ENCODE data around the gene CCL26.

The CCL26 gene

GRCh38 chr7:75772081-75773077, at the start of gene CCL26:
Gene CCL26 (minus strand): TSS chr7:75772211. CDS start chr7:75772176, 35 bp downstream.
- in situ Hi-C loops (cut with MboI; ENCODE audit: low sequenced_read_pairs) = no loop called here

GRCh38 chr7:75820688-75821087, 48.7 kb upstream of the CCL26 start:
- in situ Hi-C loops (cut with MboI; ENCODE audit: low sequenced_read_pairs) = no loop called here

GRCh38 chr7:75819711-75820110, 47.7 kb upstream of the CCL26 start:
- in situ Hi-C loops (cut with MboI; ENCODE audit: low sequenced_read_pairs) = no loop called here

- in situ Hi-C loops (cut with MboI; ENCODE audit: low sequenced_read_pairs) = no loop called here
Observed at GRCh38 chr7:75818472-75818871, 46.5 kb upstream of the CCL26 start.

GRCh38 chr7:75817116-75817515, 45.1 kb upstream of the CCL26 start:
- in situ Hi-C loops (cut with MboI; ENCODE audit: low sequenced_read_pairs) = no loop called here

GRCh38 chr7:75815418-75816064, 43.5 kb upstream of the CCL26 start:
- in situ Hi-C loops (cut with MboI; ENCODE audit: low sequenced_read_pairs) = no loop called here

GRCh38 chr7:75814407-75814947, 42.5 kb upstream of the CCL26 start:
- in situ Hi-C loops (cut with MboI; ENCODE audit: low sequenced_read_pairs) = no loop called here

- in situ Hi-C loops (cut with MboI; ENCODE audit: low sequenced_read_pairs) = no loop called here
Observed at GRCh38 chr7:75813781-75814236, 41.8 kb upstream of the CCL26 start, which contains the start of gene CCL24. Gene CCL24 (minus strand): TSS chr7:75813806. CDS start chr7:75813715, 91 bp downstream.

- in situ Hi-C loops (cut with MboI; ENCODE audit: low sequenced_read_pairs) = no loop called here
Observed at GRCh38 chr7:75813084-75813483, 41.1 kb upstream of the CCL26 start.

- in situ Hi-C loops (cut with MboI; ENCODE audit: low sequenced_read_pairs) = no loop called here
Observed at GRCh38 chr7:75811894-75812678, 40.1 kb upstream of the CCL26 start.

- in situ Hi-C loops (cut with MboI; ENCODE audit: low sequenced_read_pairs) = no loop called here
Observed at GRCh38 chr7:75809396-75809795, 37.4 kb upstream of the CCL26 start.

GRCh38 chr7:75808106-75808505, 36.1 kb upstream of the CCL26 start:
- in situ Hi-C loops (cut with MboI; ENCODE audit: low sequenced_read_pairs) = no loop called here

GRCh38 chr7:75807452-75807851, 35.4 kb upstream of the CCL26 start:
- in situ Hi-C loops (cut with MboI; ENCODE audit: low sequenced_read_pairs) = no loop called here

- in situ Hi-C loops (cut with MboI; ENCODE audit: low sequenced_read_pairs) = no loop called here
Observed at GRCh38 chr7:75806560-75807307, 34.7 kb upstream of the CCL26 start.

GRCh38 chr7:75804705-75805104, 32.7 kb upstream of the CCL26 start:
- in situ Hi-C loops (cut with MboI; ENCODE audit: low sequenced_read_pairs) = no loop called here

- in situ Hi-C loops (cut with MboI; ENCODE audit: low sequenced_read_pairs) = no loop called here
Observed at GRCh38 chr7:75804004-75804403, 32.0 kb upstream of the CCL26 start.

GRCh38 chr7:75802552-75802821, 30.5 kb upstream of the CCL26 start:
- in situ Hi-C loops (cut with MboI; ENCODE audit: low sequenced_read_pairs) = no loop called here

GRCh38 chr7:75798770-75799169, 26.8 kb upstream of the CCL26 start:
- in situ Hi-C loops (cut with MboI; ENCODE audit: low sequenced_read_pairs) = no loop called here

- in situ Hi-C loops (cut with MboI; ENCODE audit: low sequenced_read_pairs) = no loop called here
Observed at GRCh38 chr7:75796420-75796819, 24.4 kb upstream of the CCL26 start.

GRCh38 chr7:75795831-75796285, 23.8 kb upstream of the CCL26 start:
- in situ Hi-C loops (cut with MboI; ENCODE audit: low sequenced_read_pairs) = no loop called here
